Measurements from ENCODE around the gene FGB. TPM values are rescaled to one million over a fixed set of nuclear protein-coding genes. Genes with fewer than 3 reads are reported as not detected.
"Not testable (repeated sequence)": the region's sequence is repeated elsewhere in the genome, so short reads cannot be mapped to it uniquely, and the experiment has no call there.

Gene FGB
- total RNA-seq, 4 donors from 2014 or later, result not detected

- no peak for TF ChIP-seq EP300 (IDR thresholded peaks at IDR 0.05; ENCODE audit: low read depth)
- H3K27me3 ChIP-seq, result no peaks in the 10 kb centered on the region
- no peak overlapping the region for H3K27ac ChIP-seq
- 77 to 85% methylated on average over 5 to 7 of the region's 7 CpGs for WGBS, 2 donors (ENCODE audit: low coverage in 1 of 2)
- H3K4me3 ChIP-seq, result no peak overlapping the region
- peaks cover 0 to 6% (median 0%) of the 10 kb centered on the region in 4 donors for H3K4me1 ChIP-seq
- intact Hi-C loops (cut with DNase I; ENCODE audit: low total_unique reads), result no loop called here
- no peaks in the 10 kb centered on the region for H3K9me3 ChIP-seq
- no peak for DNase-seq
- no peaks in the 10 kb centered on the region for H3K36me3 ChIP-seq
- in situ Hi-C loops (cut with MboI; ENCODE audit: low pct_ligation_motif_present in 1 of 4, low pct_unique_long_range_greater_than_20kb in 1 of 4, low sequenced_read_pairs in 3 of 4), result no loop called here
Observed at GRCh38 chr4:154589296-154590197, 26.7 kb downstream of the FGB start.

DNA sequence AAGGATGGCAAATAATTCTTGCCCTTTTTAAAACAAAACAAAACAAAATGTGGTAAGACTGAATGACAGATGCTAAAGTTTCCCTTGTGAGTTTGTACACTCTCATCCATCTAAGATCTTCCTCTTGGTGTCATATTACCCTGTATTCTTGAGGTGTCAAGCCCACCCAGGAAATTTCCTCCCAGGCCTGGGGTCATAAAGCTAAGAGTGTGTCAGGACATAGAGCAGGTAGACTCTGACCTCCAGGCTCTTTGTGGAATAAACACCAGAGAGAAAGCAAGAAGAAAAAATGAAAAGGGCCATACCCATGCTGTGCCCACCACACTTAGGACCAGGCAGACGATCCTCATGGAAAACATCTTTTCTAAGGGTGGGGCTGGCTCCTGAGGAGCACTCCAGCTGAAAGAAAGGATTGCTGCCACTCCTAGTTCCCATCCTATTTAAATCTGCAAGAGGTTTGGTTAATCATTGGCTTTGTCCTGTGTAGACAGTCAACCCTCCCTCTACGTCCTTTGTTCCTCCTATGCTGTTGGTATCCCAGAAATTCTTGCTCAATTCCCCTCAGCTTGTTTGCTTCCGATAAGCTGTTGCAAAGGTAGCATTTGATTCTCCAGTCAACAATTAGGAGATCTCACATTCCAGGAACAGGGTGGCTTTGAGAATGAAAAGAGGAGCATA, 27.7 kb downstream of the FGB start, which contains the start of gene FGA:
TSS of gene FGA (minus strand) at position 414 of the 678 bp plus-strand sequence. CDS start at position 359, 55 bp downstream.
- intact Hi-C loops (cut with DNase I; ENCODE audit: low total_unique reads), result no loop called here
- DNase-seq, result peak; percentile 12
- Histone ChIP-seq H3K4me3 (no peak within 1 kb of the TSS), H3K27me3 (no peaks in the 10 kb centered on the region), H3K9me3 (no peaks in the 10 kb centered on the region), H3K27ac (no peak within 1 kb of the TSS), H3K36me3 (no peaks in the 10 kb centered on the region), H3K4me1 (peaks cover 0 to 6% (median 0%) of the 10 kb centered on the region in 4 donors)
- in situ Hi-C loops (cut with MboI; ENCODE audit: low pct_ligation_motif_present in 1 of 4, low pct_unique_long_range_greater_than_20kb in 1 of 4, low sequenced_read_pairs in 3 of 4), result no loop called here
- TF ChIP-seq POLR2AphosphoS5 (IDR thresholded peaks at IDR 0.05) (no peak), EP300 (IDR thresholded peaks at IDR 0.05; ENCODE audit: low read depth) (no peak), POLR2A (IDR thresholded peaks at IDR 0.05) (no peak)
- TF ChIP-seq, protein P1, sequence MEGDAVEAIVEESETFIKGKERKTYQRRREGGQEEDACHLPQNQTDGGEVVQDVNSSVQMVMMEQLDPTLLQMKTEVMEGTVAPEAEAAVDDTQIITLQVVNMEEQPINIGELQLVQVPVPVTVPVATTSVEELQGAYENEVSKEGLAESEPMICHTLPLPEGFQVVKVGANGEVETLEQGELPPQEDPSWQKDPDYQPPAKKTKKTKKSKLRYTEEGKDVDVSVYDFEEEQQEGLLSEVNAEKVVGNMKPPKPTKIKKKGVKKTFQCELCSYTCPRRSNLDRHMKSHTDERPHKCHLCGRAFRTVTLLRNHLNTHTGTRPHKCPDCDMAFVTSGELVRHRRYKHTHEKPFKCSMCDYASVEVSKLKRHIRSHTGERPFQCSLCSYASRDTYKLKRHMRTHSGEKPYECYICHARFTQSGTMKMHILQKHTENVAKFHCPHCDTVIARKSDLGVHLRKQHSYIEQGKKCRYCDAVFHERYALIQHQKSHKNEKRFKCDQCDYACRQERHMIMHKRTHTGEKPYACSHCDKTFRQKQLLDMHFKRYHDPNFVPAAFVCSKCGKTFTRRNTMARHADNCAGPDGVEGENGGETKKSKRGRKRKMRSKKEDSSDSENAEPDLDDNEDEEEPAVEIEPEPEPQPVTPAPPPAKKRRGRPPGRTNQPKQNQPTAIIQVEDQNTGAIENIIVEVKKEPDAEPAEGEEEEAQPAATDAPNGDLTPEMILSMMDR (IDR thresholded peaks at IDR 0.05), result no peak
- 44 to 55% methylated on average over 3 of the region's 3 CpGs for WGBS, 2 donors (ENCODE audit: low coverage in 1 of 2)

DNA sequence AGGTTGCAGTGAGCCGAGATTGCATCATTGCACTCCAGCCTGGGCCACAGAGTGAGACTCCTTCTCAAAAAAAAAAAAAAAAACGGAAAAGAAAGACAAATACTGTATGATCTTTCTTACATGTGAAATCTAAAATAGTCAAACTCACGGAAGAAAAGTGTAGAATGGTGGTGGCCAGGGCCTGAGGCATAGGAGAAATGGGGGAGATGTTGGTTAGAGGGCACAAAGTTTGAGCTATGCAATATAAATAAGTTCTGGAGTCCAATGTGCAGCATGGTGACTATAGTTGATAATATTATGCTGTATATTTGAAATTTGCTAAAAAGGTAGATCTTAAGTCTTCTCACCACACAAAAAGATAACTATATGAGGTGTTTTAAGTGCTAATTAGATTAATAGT, 29.1 kb downstream of the FGB start:
- Histone ChIP-seq H3K27ac (no peak overlapping the region), H3K36me3 (no peaks in the 10 kb centered on the region), H3K9me3 (no peaks in the 10 kb centered on the region), H3K4me3 (no peak overlapping the region), H3K27me3 (no peaks in the 10 kb centered on the region), H3K4me1 (peaks cover 0 to 6% (median 0%) of the 10 kb centered on the region in 4 donors)
- TF ChIP-seq EP300 (IDR thresholded peaks at IDR 0.05; ENCODE audit: low read depth), result no peak
- TF ChIP-seq, protein P1 (IDR thresholded peaks at IDR 0.05), result no peak
- TF ChIP-seq POLR2AphosphoS5 (IDR thresholded peaks at IDR 0.05), result no peak
- TF ChIP-seq POLR2A (IDR thresholded peaks at IDR 0.05), result no peak
- in situ Hi-C loops (cut with MboI; ENCODE audit: low pct_ligation_motif_present in 1 of 4, low pct_unique_long_range_greater_than_20kb in 1 of 4, low sequenced_read_pairs in 3 of 4), result no loop called here
- no peak for DNase-seq
- 68 to 71% methylated on average over 2 to 3 of the region's 3 CpGs for WGBS, 2 donors (ENCODE audit: low coverage in 1 of 2)
- intact Hi-C loops (cut with DNase I; ENCODE audit: low total_unique reads), result no loop called here

DNA sequence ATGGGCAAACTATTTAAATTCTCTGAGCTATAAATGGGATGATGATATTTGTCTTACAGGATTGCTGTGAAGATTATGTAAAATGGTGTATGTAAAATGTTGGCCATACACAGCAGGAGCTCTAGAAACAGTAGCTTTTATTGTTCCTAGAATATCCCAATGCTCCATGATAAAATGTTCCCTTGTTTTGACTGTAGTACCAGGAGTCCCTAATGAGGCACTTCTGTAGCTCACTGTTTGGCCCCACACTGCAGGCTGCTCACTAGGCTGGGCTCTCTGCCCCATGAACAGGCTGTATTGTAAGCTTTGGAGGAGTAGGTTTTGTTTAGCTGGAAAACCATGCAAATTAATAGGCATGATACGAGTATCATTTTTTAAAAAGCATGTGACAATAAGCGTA, 31.1 kb downstream of the FGB start:
- Histone ChIP-seq H3K4me3 (no peak overlapping the region), H3K9me3 (no peaks in the 10 kb centered on the region), H3K36me3 (no peaks in the 10 kb centered on the region), H3K27me3 (no peaks in the 10 kb centered on the region), H3K27ac (no peak overlapping the region), H3K4me1 (peaks cover 0 to 6% (median 0%) of the 10 kb centered on the region in 4 donors)
- no peak for TF ChIP-seq EP300 (IDR thresholded peaks at IDR 0.05; ENCODE audit: low read depth)
- in situ Hi-C loops (cut with MboI; ENCODE audit: low pct_ligation_motif_present in 1 of 4, low pct_unique_long_range_greater_than_20kb in 1 of 4, low sequenced_read_pairs in 3 of 4), result no loop called here
- intact Hi-C loops (cut with DNase I; ENCODE audit: low total_unique reads), result no loop called here
- no peak for DNase-seq
- WGBS, 2 donors (ENCODE audit: low coverage in 1 of 2), result 66 to 89% methylated on average over 2 of the region's 2 CpGs

- H3K4me3 ChIP-seq; H3K36me3 ChIP-seq; DNase-seq; in situ Hi-C loops (cut with MboI; ENCODE audit: low pct_ligation_motif_present in 1 of 4, low pct_unique_long_range_greater_than_20kb in 1 of 4, low sequenced_read_pairs in 3 of 4); intact Hi-C loops (cut with DNase I; ENCODE audit: low total_unique reads); H3K27ac ChIP-seq; H3K9me3 ChIP-seq; H3K4me1 ChIP-seq; H3K27me3 ChIP-seq: not testable (repeated sequence)
- 92 to 95% methylated on average over 3 of the region's 3 CpGs for WGBS, 2 donors (ENCODE audit: low coverage in 1 of 2)
Observed at GRCh38 chr4:154594343-154594742, 31.5 kb downstream of the FGB start.

Measured in transverse colon (tissue), 4 donors.